B cell (primary cell): ENCODE measurements around the gene NEK6. TPM values are rescaled to one million over a fixed set of nuclear protein-coding genes. Genes with fewer than 3 reads are reported as not detected.

Source experiments
- ATAC-seq: fragments of 200-7000 bp; cut with Tn5 transposase; one replicate; pipeline ENCODE4 v1.10.0; 2021; ENCODE audit warnings: low read depth, mild to moderate bottlenecking, moderate number of reproducible peaks, moderate library complexity
- CTCF ChIA-PET: fragments of 350-600 bp; sonication (Branson Sonifier 250); formaldehyde crosslinking; loops from one replicate; lab custom pipeline; 2021; ENCODE audit warnings: antibody characterized with exemption, inconsistent platforms; lab: Charles Lee
- POLR2A ChIA-PET: fragments of 350-600 bp; sonication (Branson Sonifier 250); formaldehyde crosslinking; loops from one replicate; lab custom pipeline; 2021; ENCODE audit warnings: antibody characterized with exemption; lab: Charles Lee
- DNase-seq: peaks from one replicate; pipeline ENCODE4 v3.0.0; 2013
- H2AFZ ChIP-seq: 2 replicates; pipeline ENCODE4 v1.6.1; 2012; ENCODE audit warnings: mild to moderate bottlenecking, low read depth, low read length; ENCODE audit not compliant: insufficient read depth, poor library complexity, severe bottlenecking
- H3K27ac ChIP-seq, 2 donors: 1 replicate in 1 of 2; 2 replicates in 1 of 2; pipeline ENCODE4 v1.5.1; 2012 to 2013; ENCODE audit warnings: low read length in 2 of 2, mild to moderate bottlenecking in 2 of 2, moderate library complexity in 1 of 2
- H3K27me3 ChIP-seq, 4 experiments: fragments of 200-600 bp in 1 of 4; sonication (generic) in 1 of 4; replicated peaks in 1 of 4; 1 replicate in 2 of 4; 2 replicates in 2 of 4; pipeline versions ENCODE4 v1.6.1 to v1.7.0; 2013 to 2016; ENCODE audit warnings: low read length in 3 of 4, mild to moderate bottlenecking in 2 of 4, mixed read lengths in 1 of 4, moderate library complexity in 1 of 4; ENCODE audit not compliant: insufficient read depth in 4 of 4, control insufficient read depth in 3 of 4; ENCODE audit errors: control extremely low read depth in 1 of 4
- H3K36me3 ChIP-seq, 2 experiments: replicated peaks in 1 of 2; 1 replicate in 1 of 2; 2 replicates in 1 of 2; pipeline versions ENCODE4 v1.6.1 to v1.7.1; 2013; ENCODE audit warnings: low read length in 1 of 2; ENCODE audit not compliant: insufficient read depth in 2 of 2, control insufficient read depth in 1 of 2; ENCODE audit errors: control extremely low read depth in 1 of 2, extremely low read depth in 1 of 2
- H3K4me1 ChIP-seq, 2 donors: fragments of 200-600 bp in 1 of 2; sonication (generic) in 1 of 2; 1 replicate in 1 of 2; 2 replicates in 1 of 2; pipeline versions ENCODE4 v1.5.1 to v1.6.1; 2013 to 2017; ENCODE audit warnings: low read length in 2 of 2; ENCODE audit not compliant: control insufficient read depth in 2 of 2, insufficient read depth in 2 of 2
- H3K4me2 ChIP-seq: replicated peaks from 2 replicates; pipeline ENCODE3; 2012; ENCODE audit warnings: mild to moderate bottlenecking, low read depth, low read length; ENCODE audit not compliant: poor library complexity, severe bottlenecking
- H3K4me3 ChIP-seq, 5 experiments: fragments of 200-600 bp in 1 of 5; sonication (generic) in 1 of 5; 1 replicate in 3 of 5; 2 replicates in 2 of 5; pipeline versions ENCODE4 v1.5.1 to v1.7.0; 2011 to 2016; ENCODE audit warnings: low read length in 4 of 5, mild to moderate bottlenecking in 4 of 5, low read depth in 2 of 5, control low read depth in 1 of 5, moderate library complexity in 1 of 5; ENCODE audit not compliant: insufficient read depth in 1 of 5; ENCODE audit errors: control extremely low read depth in 1 of 5, extremely low read depth in 1 of 5
- H3K79me2 ChIP-seq: fragments of 200-600 bp; sonication (generic); one replicate; pipeline ENCODE4 v1.6.0; 2016; ENCODE audit warnings: low read length; ENCODE audit not compliant: control insufficient read depth, insufficient read depth
- H3K9ac ChIP-seq: fragments of 200-600 bp; sonication (generic); 2 replicates; pipeline ENCODE4 v1.6.1; 2017; ENCODE audit warnings: mild to moderate bottlenecking, low read length, moderate library complexity
- H3K9me3 ChIP-seq, 3 donors: one replicate each; pipeline versions ENCODE4 v1.6.1 to v1.7.1; 2013; ENCODE audit warnings: low read length in 2 of 3; ENCODE audit not compliant: control insufficient read depth in 2 of 3, insufficient read depth in 1 of 3; ENCODE audit errors: control extremely low read depth in 1 of 3
- H4K20me1 ChIP-seq: 2 replicates; pipeline ENCODE4 v1.6.0; 2012; ENCODE audit warnings: mild to moderate bottlenecking, low read length; ENCODE audit not compliant: insufficient read depth, control insufficient read depth, poor library complexity, severe bottlenecking
- H3K27ac Mint-ChIP-seq: one replicate; pipeline ENCODE4 v1.8.0; 2021; ENCODE audit warnings: mixed read lengths
- H3K27me3 Mint-ChIP-seq: one replicate; pipeline ENCODE4 v1.8.0; 2021; ENCODE audit warnings: mixed read lengths
- H3K4me1 Mint-ChIP-seq: one replicate; pipeline ENCODE4 v1.8.0; 2021; ENCODE audit warnings: mixed read lengths
- H3K4me3 Mint-ChIP-seq: one replicate; pipeline ENCODE4 v1.8.0; 2021; ENCODE audit warnings: mixed read lengths
- H3K9me3 Mint-ChIP-seq: one replicate; pipeline ENCODE4 v1.8.0; 2022; ENCODE audit warnings: mixed read lengths; ENCODE audit not compliant: insufficient read depth
- CTCF ChIP-seq: fragments of 200-600 bp; IDR thresholded peaks from one replicate; pipeline ENCODE4 v1.8.0; 2022; ENCODE audit warnings: antibody characterized with exemption, mild to moderate bottlenecking
- EZH2 ChIP-seq: IDR thresholded peaks from 2 replicates; pipeline ENCODE4 v1.6.1; 2012; ENCODE audit warnings: borderline replicate concordance, low read depth, mild to moderate bottlenecking, moderate library complexity, low read length; ENCODE audit not compliant: insufficient read depth, poor library complexity, severe bottlenecking
- WGBS: methylation state at CpG from one replicate; pipeline ENCODE4 v1.1.5; 2013; ENCODE audit warnings: missing lambda C conversion rate; ENCODE audit not compliant: insufficient coverage; 5-methylcytosine and 5-hydroxymethylcytosine counted together
- intact Hi-C: fragments of 100-400 bp; cut with micrococcal nuclease; formaldehyde crosslinking; loops from one replicate; pipeline ENCODE4 v1.10.0; 2022
- polyA plus RNA-seq: library from polyadenylated mRNA; depleted of rRNA; stranded (reverse); fragments of >200 nt; gene quantifications from 2 replicates; pipeline ENCODE4 v1.2.3, GENCODE V29; 2012
- total RNA-seq, 2 donors: library from RNA; stranded (reverse); fragments of 120-200 nt in 1 of 2; gene quantifications; 1 replicate in 1 of 2; 2 replicates in 1 of 2; pipeline versions ENCODE4 v1.2.3 to v1.2.4, GENCODE V29; 2013 to 2022

Gene NEK6
- total and polyA plus RNA-seq, 2 donors (not counting 1 experiment from before 2014, with no cell fraction given), result 40.0 to 63.1 TPM

GRCh38 chr9:124321416-124321815 lies 63.7 kb downstream of the NEK6 start:
- Histone ChIP-seq H3K27me3 (no peaks in the 10 kb centered on the region), H2AFZ (no peak overlapping the region), H3K36me3 (peaks cover 0 to 30% of the 10 kb centered on the region in 2 experiments), H3K79me2 (peaks cover 23% of the 10 kb centered on the region), H4K20me1 (peaks cover 9% of the 10 kb centered on the region), H3K9me3 (no peaks in the 10 kb centered on the region), H3K4me2 (no peak overlapping the region), H3K4me1 (peaks cover 0 to 27% of the 10 kb centered on the region in 2 donors), H3K9ac (no peak overlapping the region), H3K4me3 (no peak overlapping the region), H3K27ac (no peak overlapping the region)
- no peak for DNase-seq
- no peaks in the 10 kb centered on the region for H3K9me3 Mint-ChIP-seq
- H3K27me3 Mint-ChIP-seq, result no peaks in the 10 kb centered on the region
- ChIA-PET CTCF (interaction anchor here (5.8 kb wide), 1 partner anchor 194 kb away, joined by 59 read pairs; no protein-coding TSS in a partner anchor), POLR2A (interaction anchor here (0.7 kb wide), 1 partner anchor 106 kb away, joined by 3 read pairs; no protein-coding TSS in a partner anchor)
- intact Hi-C loops, result no loop called here
- 96% methylated on average over 12 of the region's 12 CpGs for WGBS
- no peak overlapping the region for H3K4me3 Mint-ChIP-seq
- no peak for TF ChIP-seq CTCF
- H3K27ac Mint-ChIP-seq, result no peak overlapping the region
- peaks cover 40% of the 10 kb centered on the region for H3K4me1 Mint-ChIP-seq
- no peak for ATAC-seq

- Histone ChIP-seq H3K79me2 (peaks cover 23% of the 10 kb centered on the region), H3K4me2 (no peak overlapping the region), H3K9me3 (no peaks in the 10 kb centered on the region), H2AFZ (no peak overlapping the region), H3K4me1 (peaks cover 0 to 27% of the 10 kb centered on the region in 2 donors), H3K27ac (no peak overlapping the region), H3K4me3 (no peak overlapping the region), H3K9ac (no peak overlapping the region), H3K27me3 (no peaks in the 10 kb centered on the region), H3K36me3 (peaks cover 0 to 34% of the 10 kb centered on the region in 2 experiments), H4K20me1 (peaks cover 9% of the 10 kb centered on the region)
- Mint-ChIP-seq H3K9me3 (no peaks in the 10 kb centered on the region), H3K4me1 (peaks cover 40% of the 10 kb centered on the region), H3K27me3 (no peaks in the 10 kb centered on the region), H3K27ac (no peak overlapping the region), H3K4me3 (no peak overlapping the region)
- ATAC-seq, result no peak
- TF ChIP-seq CTCF (no peak), EZH2 (no peak)
- no peak for DNase-seq
- intact Hi-C loops, result no loop called here
- POLR2A ChIA-PET, result interaction anchor here (0.7 kb wide), 1 partner anchor 107 kb away, joined by 3 read pairs; no protein-coding TSS in a partner anchor
- CTCF ChIA-PET, result interaction anchor here (1.0 to 5.8 kb wide), 4 partner anchors 31 to 195 kb away, joined by 3 to 59 read pairs (median 3); no protein-coding TSS in a partner anchor
- WGBS, result 93% methylated on average over 4 of the region's 4 CpGs
These were observed 64.2 kb downstream of the NEK6 start for GRCh38 chr9:124321935-124322334.
